GM12875 (cell line): ENCODE measurements around the gene TBL1X.

ENCODE experiments used
- H3K4me3 ChIP-seq: one replicate; pipeline ENCODE4 v1.5.1; 2011; ENCODE audit warnings: low read depth, low read length, control low read depth
- TF ChIP-seq, protein P1 (sequence below): IDR thresholded peaks from 2 replicates; pipeline ENCODE4 v1.5.1; 2011; ENCODE audit warnings: low read depth, mild to moderate bottlenecking, control low read depth, inconsistent platforms, low read length, moderate library complexity, borderline replicate concordance; ENCODE audit not compliant: insufficient read depth

TBL1X gene

DNA sequence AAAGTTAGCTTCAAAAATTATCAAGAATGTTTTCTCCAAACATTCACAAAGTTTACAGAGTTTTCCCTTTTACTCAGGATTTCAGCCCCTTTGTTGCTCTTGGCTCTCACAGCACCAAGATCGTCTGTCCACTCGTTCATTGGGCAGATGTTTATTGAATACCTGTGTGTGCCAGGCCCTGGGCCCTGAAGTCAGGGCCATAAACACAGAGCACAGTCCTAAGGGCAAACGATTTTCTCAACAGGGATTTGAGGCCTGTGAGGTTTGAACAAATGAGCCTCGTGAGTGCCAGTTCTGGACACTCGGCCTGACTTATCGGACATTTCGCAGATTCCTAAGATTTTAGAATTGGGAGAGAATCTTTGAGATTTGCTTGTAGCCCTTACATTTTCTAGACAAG lies 142.1 kb downstream of the TBL1X start:
- TF ChIP-seq, protein P1, sequence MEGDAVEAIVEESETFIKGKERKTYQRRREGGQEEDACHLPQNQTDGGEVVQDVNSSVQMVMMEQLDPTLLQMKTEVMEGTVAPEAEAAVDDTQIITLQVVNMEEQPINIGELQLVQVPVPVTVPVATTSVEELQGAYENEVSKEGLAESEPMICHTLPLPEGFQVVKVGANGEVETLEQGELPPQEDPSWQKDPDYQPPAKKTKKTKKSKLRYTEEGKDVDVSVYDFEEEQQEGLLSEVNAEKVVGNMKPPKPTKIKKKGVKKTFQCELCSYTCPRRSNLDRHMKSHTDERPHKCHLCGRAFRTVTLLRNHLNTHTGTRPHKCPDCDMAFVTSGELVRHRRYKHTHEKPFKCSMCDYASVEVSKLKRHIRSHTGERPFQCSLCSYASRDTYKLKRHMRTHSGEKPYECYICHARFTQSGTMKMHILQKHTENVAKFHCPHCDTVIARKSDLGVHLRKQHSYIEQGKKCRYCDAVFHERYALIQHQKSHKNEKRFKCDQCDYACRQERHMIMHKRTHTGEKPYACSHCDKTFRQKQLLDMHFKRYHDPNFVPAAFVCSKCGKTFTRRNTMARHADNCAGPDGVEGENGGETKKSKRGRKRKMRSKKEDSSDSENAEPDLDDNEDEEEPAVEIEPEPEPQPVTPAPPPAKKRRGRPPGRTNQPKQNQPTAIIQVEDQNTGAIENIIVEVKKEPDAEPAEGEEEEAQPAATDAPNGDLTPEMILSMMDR, result no peak
- no peak overlapping the region for H3K4me3 ChIP-seq

DNA sequence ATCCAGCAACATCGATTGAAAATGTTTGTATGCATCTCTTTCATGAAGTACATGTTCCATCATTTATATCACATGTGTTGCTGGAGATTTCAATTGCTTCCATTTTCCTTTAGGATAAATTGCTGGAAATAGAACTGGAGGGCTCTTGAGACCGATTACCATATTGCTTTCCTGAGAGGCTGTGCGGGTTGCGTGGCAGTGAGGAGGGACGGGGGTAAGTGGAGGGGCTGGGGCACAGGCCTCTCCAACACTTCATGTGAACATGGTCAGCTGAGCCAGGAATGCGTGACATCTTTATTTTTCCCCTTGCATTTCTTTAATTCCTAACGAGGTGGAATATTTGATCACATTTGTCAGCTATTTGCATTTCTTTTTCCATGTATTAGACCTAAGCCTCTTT lies 144.6 kb downstream of the TBL1X start:
- TF ChIP-seq, protein P1, result no peak
- H3K4me3 ChIP-seq, result no peak overlapping the region

DNA sequence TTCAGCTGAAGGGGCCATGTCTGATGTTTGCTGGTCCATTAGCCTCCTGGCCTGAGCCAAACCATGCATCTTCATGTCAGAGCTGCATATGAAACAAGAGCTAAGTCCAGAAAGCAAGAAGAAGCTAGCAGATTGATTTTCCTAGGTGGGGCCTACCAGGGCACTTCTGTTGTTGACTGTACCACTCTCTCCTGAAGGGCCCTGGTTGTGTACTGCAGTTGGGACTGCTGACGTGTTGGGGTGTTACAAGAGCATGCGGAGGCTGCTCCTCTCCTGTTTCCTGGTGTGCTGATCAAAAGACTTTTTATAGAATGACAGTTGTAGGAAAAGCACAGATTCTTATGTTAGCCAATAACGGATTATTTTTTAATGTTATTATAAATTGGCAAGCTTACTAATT lies 145.1 kb downstream of the TBL1X start:
- no peak overlapping the region for H3K4me3 ChIP-seq
- TF ChIP-seq, protein P1, result no peak

- no peak overlapping the region for H3K4me3 ChIP-seq
- TF ChIP-seq, protein P1, result no peak
These were observed 146.0 kb downstream of the TBL1X start for GRCh38 chrX:9610771-9611392.

DNA sequence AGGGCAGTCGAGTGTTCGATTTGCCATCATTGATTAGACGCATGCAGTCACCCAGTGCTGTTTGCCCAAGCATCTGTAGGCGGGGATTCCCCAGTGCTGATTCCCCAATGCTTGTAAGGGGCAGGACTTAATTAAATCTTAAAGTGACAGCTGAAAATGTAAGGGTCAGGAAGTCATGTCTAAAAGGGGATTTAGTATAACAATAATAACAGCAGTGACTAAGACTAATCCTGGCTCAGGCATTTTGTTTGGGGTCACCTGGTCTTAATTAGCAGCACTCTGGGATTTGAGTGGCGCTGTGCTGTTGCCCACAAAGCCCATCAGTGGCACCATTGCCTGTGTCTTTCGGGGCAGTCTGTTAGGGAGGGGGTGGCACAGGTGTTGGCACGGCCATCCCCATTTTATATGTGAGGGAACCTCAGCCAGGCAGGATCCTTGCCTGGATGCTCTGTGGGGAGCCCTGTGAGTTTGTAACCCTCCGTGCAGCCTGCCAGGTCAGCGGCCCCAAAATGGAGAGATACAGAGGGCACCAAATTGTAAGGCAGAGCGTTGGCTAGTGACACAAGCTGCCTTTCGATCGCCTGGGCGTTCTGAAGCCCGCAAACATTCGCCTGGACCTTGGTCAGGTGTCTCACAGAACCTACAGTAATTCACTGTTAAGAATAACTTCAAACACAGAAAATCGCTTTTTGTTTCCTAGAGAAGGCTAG lies 146.7 kb downstream of the TBL1X start:
- no peak overlapping the region for H3K4me3 ChIP-seq

DNA sequence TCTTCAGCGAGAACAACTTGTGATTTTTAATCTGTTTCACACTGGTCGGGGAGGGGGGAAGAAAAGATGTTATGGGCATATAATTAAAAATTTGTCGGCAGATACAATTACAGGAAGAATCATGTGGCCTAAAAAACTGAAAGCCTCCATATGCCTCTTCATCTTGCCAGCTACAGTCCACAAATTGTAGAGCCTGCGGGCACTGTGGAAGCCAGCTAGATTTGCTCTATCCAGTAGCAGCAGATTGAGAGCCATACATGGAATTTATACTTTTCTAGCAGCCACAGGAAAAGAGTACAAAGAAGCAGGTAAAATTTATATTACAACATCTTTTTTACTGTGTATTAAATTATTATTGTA lies 147.3 kb downstream of the TBL1X start:
- no peak overlapping the region for H3K4me3 ChIP-seq
- TF ChIP-seq, protein P1, result no peak

More for the DNA sequence above, 146.7 kb downstream of the TBL1X start:
- TF ChIP-seq, protein P1, result no peak

- no peak overlapping the region for H3K4me3 ChIP-seq
- TF ChIP-seq, protein P1, result no peak
These were observed 149.2 kb downstream of the TBL1X start for GRCh38 chrX:9614016-9614415.
